ENCODE data around the gene NXF2B. TPM values are rescaled to one million over a fixed set of nuclear protein-coding genes. Genes with fewer than 3 reads are reported as not detected.

NXF2B gene
- total and polyA plus RNA-seq, 2 of the 8 experiments (the other 6 are each of a cell fraction or from before 2014, with no cell fraction given), result not detected

GRCh38 chrX:102345916-102346315 is 93.9 kb downstream of the NXF2B start (continued):
- TF ChIP-seq CHD7 (IDR thresholded peaks at IDR 0.05; ENCODE audit: insufficient replicate concordance, low read length) (no peak), SIX5 (IDR thresholded peaks at IDR 0.05; ENCODE audit: low read depth, low read length) (no peak), CHD1 (IDR thresholded peaks at IDR 0.05; ENCODE audit: low read depth, low read length) (no peak), CTCF (IDR thresholded peaks at IDR 0.05; ENCODE audit: control extremely low read depth in 1 of 3, insufficient read depth in 1 of 3, low read depth in 1 of 3, low read length in 3 of 3) (peak in 2 of 3 experiments; percentile 13 to 34; a peak in 2 of 4 replicates), CBX8 (IDR thresholded peaks at IDR 0.05; ENCODE audit: borderline replicate concordance, low read depth, low read length) (no peak), CBX5 (IDR thresholded peaks at IDR 0.05; ENCODE audit: low read depth, low read length) (no peak), GTF2F1 (IDR thresholded peaks at IDR 0.05; ENCODE audit: borderline replicate concordance, low read depth, low read length) (no peak)
- TF ChIP-seq, protein P1, sequence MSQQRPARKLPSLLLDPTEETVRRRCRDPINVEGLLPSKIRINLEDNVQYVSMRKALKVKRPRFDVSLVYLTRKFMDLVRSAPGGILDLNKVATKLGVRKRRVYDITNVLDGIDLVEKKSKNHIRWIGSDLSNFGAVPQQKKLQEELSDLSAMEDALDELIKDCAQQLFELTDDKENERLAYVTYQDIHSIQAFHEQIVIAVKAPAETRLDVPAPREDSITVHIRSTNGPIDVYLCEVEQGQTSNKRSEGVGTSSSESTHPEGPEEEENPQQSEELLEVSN (IDR thresholded peaks at IDR 0.05), result no peak
